Measurements from ENCODE around the gene TRABD2B.

GRCh38 chr1:47883963-47884362 is 113.2 kb downstream of the TRABD2B start:
- TF ChIP-seq CTCF (IDR thresholded peaks at IDR 0.05) (no peak), EP300 (IDR thresholded peaks at IDR 0.05) (no peak), POLR2A (IDR thresholded peaks at IDR 0.05) (no peak), POLR2AphosphoS5 (IDR thresholded peaks at IDR 0.05) (no peak)
